Measurements from ENCODE around the gene SEPTIN3.
"Not testable (repeated sequence)": the region's sequence is repeated elsewhere in the genome, so short reads cannot be mapped to it uniquely, and the experiment has no call there.

The SEPTIN3 gene

DNA sequence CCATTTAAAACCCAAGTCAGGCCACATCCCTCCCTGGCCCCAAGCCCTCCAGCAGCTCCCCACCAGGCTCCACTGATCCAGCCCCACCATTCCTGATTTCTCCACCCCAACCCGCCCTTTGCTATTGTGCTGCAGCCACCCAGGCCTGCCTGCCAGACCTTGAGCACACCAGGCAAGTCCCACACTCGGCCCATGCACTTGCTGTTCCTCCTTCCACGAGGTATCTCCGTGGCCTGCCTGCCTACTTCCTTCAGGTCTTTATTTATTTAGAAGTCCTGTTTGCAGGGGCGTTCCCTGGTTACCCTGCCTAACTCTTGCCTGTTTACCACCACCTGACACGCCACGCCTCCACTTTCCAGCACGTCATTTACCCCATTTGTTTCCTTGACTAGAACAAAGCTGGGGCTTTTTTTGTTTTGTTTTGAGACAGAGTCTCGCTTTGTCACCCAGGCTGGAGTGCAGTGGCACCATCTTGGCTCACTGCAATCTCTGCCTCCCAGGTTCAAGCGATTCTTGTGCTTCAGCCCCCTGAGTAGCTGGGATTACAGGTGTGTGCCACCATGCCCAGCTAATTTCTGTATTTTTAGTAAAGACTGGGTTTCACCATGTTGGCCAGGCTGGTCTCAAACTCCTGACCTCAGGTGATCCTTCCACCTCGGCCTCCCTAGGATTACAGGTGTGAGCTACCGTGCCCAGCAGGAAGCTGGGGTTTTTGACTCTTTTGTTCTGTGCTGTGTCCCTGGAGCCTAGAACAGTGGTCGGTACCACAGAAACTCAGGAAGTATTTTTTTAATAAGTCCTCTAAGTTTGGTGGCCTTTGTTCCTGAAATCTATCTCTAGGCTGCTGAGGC lies 29.0 kb upstream of the SEPTIN3 start:
- peak in 26 of 56 donors; percentile 11 to 62 (median 35) for DNase-seq

DNA sequence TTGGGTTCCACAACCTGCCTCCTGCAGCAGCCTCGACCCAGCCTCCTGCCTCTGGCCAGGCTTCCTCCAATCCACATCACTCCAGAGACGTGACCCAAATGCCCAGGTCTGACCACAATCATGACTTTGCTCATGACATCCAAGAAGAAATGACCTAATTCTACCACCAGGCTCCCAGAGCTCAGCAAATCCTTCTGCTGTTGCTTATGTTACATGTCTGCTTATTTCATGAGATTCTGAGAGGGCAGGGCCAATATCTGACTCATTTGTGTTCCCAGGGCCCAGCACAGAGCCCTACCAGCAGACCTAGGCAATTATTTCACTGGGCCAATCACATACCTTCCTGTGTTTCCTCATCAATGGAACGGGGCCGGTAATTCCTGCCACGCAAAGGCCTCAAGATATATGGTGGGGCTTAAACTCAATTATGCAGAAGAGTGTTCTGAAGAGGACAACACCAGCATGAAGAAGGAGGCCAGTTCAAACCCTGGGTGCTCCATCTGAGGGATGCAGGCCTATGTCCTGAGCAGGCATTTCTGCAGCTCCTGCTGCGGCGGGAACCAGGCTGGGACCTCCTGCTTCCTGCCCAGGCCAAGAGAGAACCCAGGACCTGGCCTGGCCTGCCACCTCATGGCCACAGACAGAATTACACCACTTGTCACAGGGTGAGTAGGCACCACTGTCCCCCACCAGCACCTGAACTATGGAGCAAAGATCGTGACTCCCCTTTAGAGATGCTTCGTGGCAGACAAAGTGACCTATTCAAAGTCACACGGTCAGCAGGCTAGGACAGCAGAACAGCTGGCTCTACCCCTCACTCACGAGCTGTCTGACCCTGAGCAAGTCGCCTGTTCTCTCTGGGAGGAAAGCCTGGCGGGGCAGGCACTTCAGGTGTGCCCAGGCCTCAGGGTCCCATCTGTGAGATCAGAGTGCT lies 28.1 kb upstream of the SEPTIN3 start:
- DNase-seq: peak in 55 of 56 donors; percentile 26 to 93 (median 73)

DNA sequence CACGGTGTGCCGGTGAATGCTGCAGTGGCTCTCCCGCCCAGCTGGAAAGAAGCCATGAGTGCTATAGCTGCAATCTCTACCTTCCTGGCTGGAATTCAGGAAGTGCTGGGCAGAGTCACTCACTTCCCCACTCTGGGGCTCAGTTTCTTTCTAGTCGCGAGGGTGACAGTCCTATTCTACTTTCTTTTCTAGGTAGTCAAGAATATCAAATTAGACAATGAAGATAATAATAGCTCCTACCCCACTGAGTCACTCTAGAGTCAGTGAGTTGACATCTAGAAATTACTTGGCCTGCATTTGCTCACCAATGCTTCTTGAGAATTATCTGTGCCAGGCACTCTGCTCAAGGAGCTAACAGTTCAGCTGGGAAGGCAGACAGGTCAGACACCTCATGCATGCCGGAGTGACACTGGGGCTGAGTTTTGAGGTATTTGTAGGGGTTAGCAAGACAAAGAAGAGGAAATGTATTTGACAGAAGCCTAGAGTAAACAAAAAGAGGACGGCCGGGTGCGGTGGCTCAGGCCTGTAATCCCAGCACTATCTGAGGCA lies 25.5 kb upstream of the SEPTIN3 start:
- DNase-seq: peak in 4 of 56 donors; percentile 9 to 44 (median 16)

DNA sequence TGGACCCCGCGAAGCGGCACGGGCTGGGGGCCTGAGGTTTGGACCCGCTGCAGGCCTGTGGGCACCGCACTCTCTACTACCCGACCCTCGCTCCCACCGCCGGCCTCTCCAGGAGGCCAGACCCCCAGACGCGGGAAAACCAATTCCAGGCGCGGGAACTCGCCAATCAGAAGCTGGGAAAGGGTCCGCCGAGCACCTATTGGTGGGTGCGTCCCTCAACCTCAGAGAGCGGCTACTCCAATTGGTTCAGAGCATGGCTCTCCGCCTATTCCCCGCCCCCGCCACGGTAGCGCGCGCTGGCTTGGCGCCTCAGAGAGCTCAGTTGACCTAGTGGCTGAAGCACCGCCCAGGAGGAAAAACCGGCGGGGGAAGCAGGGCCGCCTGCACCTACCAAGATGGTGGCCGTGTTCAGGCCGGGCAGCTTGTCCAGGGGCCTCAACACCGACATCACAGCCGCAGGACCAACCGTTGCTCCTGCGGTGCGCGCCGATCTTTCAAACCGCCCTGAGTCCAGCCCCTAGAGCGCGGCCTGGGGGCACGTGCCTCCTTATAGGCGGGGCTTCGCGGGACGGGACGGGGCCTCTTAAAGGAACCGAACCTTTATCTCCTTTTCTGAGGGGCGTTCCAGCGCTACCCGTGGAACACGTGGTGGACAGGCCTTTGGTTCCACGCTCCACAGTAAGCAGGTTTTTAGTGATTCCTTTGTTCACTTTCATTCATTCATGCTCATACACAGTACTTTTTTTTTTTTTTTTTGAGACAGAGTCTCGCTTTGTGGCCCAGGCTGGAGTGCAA lies 22.4 kb upstream of the SEPTIN3 start, which contains the start of gene CENPM:
CENPM (minus strand) TSS at position 524 of the 795 bp plus-strand sequence; CDS start at position 448, 76 bp downstream.
- DNase-seq: peak; percentile 63 to 97 (median 92)

DNA sequence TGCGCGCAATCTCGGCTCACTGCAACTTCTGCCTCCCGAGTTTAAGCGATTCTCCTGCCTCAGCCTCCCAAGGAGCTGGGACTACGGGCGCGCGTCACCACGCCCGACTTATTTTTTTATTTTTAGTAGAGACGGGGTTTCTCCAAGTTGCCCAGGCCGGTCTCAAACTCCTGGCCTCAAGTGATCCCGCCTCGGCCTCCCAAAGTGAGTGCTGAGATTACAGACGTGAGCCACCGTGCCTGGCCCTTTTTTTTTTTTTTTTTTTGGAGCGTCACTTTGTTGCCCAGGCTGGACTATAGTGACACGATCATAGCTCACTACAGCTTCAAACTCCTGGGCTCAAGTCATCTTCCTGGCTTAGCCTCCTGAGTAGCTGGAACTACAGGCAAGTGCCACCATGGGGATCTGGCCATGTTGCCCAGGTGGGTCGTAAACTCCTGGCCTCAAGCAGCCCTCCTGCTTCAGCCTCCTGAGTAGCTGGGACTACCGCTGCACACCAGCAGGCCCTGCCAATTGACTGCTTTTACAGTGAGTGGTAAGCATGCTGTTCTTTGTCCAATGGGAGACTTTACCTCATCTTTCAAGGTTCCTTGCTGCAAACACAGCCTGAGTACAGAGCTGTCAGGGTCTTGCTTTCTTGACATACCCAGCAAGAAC lies 21.7 kb upstream of the SEPTIN3 start:
- no peak for DNase-seq

DNA sequence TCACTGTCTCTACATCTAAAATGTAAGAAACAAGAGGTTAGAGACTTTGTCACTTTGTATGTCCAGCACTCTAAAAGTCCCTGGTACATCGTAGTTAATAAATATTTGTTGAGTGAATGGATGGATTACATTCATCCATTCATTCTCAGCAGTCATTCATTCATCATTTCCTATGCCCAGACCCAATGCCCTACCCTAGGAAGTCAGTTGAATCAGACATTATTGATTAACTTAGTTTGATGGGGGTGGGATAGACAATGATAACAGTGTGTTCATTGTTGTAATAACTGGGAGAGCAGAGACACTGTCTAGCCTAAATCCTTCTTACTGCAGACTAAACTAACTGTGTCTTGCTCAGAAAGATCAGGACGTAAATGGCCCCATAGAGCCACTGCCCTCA lies 21.1 kb upstream of the SEPTIN3 start:
- no peak for DNase-seq

DNA sequence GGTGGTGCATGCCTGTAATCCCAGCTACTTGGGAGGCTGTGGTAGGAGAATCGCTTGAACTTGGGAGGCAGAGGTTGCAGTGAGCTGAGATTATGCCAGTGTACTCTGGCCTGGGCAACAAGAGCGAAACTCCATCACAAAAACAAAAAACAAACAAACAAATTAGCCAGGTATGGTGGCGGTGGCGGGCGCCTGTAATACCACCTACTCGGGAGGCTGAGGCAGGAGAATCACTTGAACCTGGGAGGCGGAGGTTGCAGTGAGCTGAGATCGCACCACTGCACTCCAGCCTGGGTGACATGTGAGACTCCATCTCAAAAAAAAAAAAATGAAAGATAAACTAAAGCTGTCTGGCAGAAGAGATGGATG lies 20.3 kb upstream of the SEPTIN3 start:
- not testable (repeated sequence) for DNase-seq

DNA sequence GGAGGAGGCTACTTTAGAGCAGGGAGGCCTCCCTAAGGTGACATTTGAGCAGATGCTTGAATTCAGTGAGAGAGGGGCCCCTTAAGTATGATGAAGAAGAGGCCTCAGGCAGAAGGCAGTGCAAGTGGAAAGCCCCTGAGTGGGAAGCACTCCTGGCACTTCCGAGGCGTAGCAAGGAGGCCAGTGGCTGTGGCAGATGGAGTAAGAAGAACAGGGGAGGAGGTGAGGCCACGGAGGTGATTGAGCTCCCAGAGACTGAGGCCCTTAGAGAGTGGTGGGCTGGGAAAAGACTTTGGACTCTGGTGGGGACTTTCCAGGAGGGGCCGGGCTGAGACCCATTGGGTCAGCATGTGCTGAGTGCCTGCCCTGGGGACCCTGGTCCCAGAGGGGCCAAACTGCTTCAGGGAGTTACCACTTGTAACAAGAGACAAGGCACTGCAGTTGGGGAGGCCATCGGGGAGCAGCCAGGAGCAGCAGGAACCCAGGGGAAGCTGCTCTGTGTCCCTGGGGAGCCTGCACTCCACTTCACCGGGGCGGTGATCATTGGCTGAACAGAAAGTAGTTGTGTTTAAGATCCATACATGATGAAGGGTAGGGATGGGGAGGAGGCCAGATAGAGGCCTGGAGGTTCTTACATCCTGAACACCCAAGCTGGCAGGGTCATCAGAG lies 19.8 kb upstream of the SEPTIN3 start:
- DNase-seq: no peak

DNA sequence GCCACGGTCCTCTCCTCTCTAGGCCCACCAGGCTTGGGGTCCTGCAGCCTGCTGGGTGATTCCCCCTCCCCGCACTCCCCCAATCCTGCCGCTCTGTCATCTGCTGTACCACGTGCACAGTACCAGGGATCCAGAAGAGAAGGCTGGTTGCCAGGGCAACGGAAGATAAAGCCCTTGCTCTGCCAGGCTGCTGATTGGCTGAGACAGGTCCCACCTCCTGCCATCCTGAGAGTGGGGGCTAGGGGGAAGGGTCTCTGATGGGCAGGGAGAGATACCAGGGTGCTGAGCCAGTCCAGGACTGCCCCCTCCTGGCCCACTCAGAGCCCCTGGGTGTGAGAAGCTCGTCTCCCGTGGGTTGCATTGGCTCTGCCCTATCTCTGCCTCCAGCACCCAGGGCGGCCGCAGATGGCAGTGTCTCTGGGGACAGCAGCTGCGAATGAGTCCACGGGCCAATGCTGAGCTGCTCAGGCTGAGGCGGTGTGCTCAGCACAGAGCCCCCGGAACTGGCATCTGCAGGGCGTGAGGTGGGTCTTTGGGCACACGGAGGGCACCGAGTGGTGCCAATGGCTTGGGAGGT lies 17.3 kb upstream of the SEPTIN3 start, which contains the start of gene SMIM45:
SMIM45 (plus strand) TSS at position 253 of the 577 bp plus-strand sequence.
- peak; percentile 18 to 97 (median 83) for DNase-seq

DNA sequence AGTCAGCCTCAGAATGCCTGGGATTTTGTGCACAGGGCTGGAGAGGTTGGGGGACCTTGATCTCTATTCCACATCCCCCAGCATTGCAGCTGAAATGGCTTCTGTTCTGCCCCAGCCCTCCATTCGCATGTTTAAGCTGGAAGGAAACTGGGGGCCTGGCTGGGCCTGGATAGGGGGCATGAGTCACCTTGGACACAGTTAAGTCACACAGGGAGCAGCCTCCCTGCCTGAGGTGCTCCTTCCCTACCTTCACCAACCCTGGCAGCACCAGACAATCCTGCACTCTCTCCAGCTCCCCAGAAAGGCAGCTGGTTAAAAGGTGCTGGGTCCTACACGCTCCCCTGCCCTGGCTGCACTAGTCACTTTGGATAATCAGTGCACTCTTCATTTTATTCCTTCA lies 16.5 kb upstream of the SEPTIN3 start:
- DNase-seq: peak in 1 of 56 donors; percentile 43

DNA sequence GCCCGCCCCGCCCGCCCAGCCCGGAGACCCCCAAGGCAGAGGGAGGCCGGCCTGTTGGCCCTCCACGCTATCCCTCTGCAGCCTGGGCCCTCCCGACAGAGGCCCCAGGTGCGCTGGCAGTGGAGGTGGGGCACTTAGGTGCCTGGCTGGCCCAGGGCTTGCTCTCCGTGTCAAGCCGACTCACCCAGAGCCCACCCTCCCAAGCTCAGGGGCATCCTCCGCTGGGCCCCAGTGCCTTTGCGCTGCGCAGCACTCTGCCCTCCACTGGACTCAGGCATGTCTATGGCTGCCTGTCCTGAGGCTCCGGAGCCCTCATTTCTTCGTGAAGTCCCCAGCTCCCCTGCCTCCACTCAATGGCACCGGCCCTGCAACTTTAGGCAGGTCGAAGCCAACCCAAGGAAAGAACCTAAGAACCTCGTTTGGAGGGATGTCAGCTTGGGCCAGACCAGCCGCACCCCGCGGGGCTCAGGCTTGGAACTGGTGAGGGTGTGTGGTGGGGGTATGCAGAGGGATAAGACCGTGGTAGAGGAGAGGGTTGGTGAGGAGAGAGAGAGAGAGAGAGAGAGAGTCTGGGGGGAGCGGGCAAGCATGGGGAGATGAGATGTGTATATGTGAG lies 11.2 kb upstream of the SEPTIN3 start:
- no peak for DNase-seq

DNA sequence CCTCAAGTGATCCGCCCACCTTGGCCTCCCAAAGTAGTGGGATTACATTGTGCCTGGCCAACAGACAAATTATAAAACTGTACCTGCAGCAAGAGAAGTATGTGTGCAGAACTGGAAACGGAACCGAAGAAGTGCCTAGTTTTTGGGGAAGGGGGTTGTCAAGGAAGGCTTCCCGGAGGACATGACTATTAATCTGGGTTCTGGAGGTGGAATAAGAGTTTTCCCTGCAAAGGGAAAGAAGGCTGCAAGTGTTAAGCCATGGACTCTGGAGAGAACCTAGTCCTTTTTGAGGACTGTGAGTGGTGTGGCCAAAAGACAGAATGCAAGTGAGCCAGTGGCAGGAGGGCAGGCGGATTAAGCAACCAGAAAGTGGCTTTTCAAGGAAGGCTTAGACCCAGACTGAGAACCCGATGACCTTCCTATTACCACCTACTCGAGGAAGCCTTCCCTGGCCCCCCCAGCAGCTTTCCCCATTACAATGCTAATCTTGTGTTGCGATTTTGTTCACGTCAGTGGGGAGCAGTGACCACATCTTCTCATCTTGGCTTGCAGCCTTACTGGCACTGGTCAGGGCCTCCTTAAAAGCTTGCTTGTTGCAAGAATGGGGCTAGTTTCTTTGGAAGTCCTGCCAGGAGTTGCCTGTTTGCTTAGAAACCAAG lies 5.7 kb upstream of the SEPTIN3 start:
- DNase-seq: peak in 45 of 56 donors; percentile 17 to 87 (median 48)

DNA sequence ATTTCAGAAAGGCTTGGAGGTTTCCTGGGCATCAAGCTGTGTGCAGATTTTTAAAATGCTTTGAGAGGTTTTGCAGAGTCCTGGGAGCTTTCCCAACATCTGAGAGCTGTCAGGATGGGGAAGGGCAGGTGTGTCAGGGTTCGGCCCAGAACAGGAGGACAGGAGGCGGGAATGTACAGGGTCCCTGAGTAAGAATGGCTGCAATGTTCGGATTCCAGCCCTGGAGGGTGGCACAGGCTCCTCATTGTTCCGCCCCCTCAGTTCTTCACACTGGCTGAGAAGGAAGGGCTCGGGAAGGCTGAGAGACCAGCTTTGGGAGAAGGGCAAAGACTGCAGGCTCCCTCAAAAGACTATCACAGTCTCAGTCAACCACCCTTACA lies 5.1 kb upstream of the SEPTIN3 start:
- peak in 5 of 56 donors; percentile 42 to 65 (median 51) for DNase-seq

DNA sequence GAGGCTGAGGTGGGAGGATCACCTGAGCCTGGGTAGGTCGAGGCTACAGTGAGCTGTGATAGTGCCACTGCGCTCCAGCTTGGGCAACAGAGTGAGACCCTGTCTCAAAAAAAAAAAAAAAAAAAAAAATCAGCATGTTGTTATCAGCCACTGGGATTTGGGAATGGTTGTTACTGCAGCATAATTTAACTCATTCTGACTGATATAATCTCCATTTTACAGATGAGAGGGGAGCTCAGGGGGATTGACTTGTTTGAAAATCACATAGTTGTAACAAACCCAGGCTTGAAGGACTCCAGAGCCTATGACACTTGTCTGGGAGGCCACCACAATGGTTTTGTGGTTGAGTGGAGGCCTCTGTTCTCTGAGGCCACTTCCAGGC lies 3.0 kb upstream of the SEPTIN3 start:
- no peak for DNase-seq

DNA sequence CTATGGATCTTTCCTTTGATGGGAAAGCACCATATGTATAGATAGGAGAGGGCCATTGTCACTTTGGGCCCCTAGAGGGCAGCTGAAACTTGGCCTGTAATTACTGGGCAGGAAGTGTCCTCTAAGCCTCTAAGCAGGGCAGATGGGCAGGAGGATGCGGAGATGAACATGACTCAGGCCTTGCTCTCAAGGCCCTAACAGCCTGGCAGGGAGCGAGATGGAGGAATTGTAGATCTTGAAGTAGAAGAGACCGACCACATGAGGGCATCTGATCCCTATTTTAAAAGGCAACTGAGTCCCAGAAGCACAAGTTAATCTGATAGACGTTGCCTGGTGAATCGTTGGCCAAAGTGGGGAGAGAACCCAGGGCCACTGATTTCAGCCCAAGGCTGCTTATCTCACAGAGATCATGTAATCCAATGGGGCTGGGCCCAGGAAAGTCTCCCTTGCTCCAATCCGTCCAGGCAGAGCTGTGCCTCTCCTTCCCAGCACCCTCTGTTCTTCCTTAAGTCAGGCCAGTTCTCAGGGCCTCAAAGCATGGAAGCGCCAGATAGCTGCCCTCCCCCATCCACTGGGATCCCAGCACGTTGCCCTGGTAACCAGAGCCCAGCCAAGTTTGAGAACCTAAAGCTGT lies 2.5 kb upstream of the SEPTIN3 start:
- peak in 31 of 56 donors; percentile 19 to 78 (median 45) for DNase-seq

DNA sequence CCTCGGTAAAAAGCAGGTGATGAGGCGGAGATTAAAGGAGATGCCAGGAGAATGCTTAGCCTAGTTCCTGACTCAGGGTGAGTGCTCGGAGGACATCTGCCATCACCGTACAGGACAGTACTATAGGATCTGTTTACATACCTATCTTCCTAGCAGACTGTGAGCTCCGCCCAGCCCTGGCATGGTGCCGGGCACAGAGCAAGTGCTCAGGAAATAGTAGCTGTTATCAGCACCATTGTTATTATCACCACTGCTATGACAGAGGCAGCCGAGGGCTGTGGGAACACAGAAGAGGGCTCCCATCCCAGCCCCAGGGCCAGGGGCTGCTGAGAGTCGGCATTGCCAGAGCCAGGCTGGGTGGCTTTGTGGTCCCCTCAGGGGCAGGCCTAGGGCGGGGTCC lies 642 bp upstream of the SEPTIN3 start:
- no peak for DNase-seq

DNA sequence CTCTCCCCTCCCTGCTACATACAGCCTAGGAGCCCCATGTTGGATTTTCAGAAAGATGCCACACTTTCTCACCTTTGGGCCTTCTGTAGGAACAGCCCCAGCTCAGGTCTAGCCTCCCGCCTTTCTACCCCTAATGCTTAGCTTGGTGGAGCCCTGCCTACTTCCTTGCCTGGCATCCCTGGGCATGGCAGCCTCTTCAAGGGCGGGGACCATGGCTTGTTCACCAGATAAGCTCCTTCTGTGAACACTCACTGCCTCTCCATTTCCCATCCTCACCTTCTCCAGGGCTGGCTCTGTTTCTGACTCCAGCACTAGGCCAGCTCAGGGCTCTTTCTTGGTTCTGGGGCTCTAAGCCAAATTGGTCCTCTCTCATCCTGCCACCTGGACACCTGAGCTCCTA lies 1.4 kb downstream of the SEPTIN3 start:
- DNase-seq: no peak

DNA sequence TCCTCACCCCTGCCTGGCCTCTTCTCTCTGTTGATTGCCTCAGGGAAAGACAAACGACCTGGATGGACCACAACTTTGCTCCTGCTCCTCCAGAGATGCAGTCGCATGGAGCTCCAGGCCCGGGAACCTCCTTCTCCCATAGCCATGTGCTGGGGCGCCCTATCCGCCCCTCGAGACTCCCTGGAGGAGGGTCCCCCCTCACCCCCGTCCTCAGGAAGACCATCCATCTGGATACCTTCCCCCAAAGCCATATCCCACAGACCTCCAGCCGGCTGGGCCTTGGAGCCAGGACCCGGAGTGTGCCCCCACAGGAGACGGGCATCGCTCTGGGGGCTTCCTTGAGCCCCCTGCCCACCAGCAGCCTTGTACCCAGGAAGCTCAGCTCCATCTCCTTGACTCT lies 2.2 kb downstream of the SEPTIN3 start:
- no peak for DNase-seq
